Measurements from ENCODE around the gene RAPGEF1. TPM values are rescaled to one million over a fixed set of nuclear protein-coding genes. Genes with fewer than 3 reads are reported as not detected.

RAPGEF1 gene
- total RNA-seq, 2 experiments from 2014 or later = 187 to 215 TPM

DNA sequence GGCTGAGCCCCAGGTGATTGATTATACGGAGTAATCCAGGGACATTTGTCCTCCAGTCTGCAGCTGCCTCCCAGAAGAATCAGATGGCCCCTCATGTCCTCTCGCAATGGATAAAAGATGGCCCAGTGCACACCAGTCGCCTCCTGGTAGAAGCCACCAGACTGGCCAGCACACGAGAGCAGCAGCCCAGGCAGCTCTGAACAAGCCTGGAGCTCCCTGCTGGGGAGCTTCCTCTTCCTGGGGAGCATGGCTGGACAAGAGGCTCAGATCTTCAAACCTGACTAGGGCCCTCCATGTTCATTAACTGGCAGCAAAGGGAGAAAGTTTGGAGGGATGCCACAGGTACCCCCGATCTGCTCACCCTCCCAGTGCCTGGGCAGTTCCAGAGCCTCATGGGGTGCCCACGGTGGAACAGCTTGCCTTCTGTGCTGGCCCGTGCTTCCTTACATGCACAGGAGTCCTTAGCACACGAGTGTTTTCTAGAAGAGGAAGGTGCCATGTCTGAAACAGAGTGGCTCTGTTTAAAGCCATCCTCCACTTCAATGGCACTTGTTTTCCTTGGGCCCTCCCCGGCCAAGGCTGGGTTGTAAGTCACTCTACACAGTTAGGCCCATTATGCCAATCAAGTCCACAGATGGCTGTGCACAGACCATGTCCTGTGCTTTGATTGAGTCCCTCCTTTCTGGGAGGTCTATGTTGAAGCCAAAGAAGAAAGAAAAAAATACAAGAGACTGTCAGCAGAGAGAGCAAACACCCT, 118.9 kb downstream of the RAPGEF1 start:
- Mint-ChIP-seq H3K36me3 (peaks cover 75% of the 10 kb centered on the region), H3K27ac (peak overlapping the region; percentile 78), H3K27me3 (no peaks in the 10 kb centered on the region), H3K4me3 (no peak overlapping the region), H3K9me3 (ENCODE audit: low read depth) (no peaks in the 10 kb centered on the region), H3K4me1 (peaks cover 40% of the 10 kb centered on the region)
- ATAC-seq = no peak
- DNase-seq = no peak
- CTCF ChIA-PET = interaction anchor here (1.6 kb wide), 2 partner anchors 30 to 134 kb away, joined by 4 to 5 read pairs; no protein-coding TSS in a partner anchor

DNA sequence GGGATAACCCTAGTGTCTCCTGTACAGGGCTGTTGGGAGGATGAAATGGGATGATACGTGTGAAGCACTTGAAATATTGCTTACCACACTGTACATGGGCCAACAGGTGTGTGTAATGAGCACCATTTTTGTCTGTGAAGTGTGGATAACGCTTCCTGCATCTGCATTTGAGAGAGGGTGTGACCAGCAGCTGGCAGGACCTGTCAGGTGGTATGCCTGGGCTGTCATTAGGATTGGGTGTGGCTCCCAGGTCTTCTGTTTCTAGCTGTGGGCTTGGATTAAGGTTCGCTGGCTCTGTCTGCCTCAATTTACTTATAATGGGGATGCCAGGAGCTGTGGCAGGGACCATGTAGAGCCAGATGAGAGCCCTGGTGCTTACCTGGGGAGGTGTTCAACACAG, 120.2 kb downstream of the RAPGEF1 start:
- ATAC-seq (no peak), DNase-seq (no peak)
- H3K27ac Mint-ChIP-seq = no peak overlapping the region
- peaks cover 27% of the 10 kb centered on the region for H3K4me1 Mint-ChIP-seq
- no peak overlapping the region for H3K4me3 Mint-ChIP-seq
- H3K36me3 Mint-ChIP-seq = peaks cover 68% of the 10 kb centered on the region
- CTCF ChIA-PET = interaction anchor here (0.7 to 1.6 kb wide), 2 partner anchors 28 to 120 kb away, joined by 4 to 5 read pairs; partner anchors contain the start of gene RAPGEF1
- H3K27me3 Mint-ChIP-seq = no peaks in the 10 kb centered on the region
- H3K9me3 Mint-ChIP-seq (ENCODE audit: low read depth) = no peaks in the 10 kb centered on the region

DNA sequence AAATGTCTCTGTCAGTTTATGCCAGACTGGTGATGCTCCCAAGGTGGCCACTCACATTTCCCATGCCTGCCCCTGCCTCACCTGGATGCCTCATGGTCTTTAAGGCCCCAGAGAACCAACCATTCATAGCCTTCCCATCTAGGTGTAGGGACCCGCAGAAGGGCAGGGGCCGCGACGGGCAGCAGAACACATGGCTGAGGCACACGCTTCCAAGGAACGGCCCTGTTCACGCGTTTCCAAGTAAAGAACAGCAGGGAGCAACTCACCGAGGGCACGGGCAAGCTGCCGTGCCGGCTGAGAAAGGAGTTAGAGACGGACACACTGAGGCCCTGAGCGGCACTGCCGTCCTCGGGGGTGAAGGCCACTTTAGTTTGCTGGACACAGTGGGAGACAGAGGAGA, 121.1 kb downstream of the RAPGEF1 start:
- Mint-ChIP-seq H3K9me3 (ENCODE audit: low read depth) (no peaks in the 10 kb centered on the region), H3K4me1 (peaks cover 20% of the 10 kb centered on the region), H3K36me3 (peaks cover 63% of the 10 kb centered on the region), H3K27ac (peak overlapping the region; percentile 42), H3K27me3 (no peaks in the 10 kb centered on the region), H3K4me3 (no peak overlapping the region)
- ATAC-seq (no peak), DNase-seq (no peak)
- CTCF ChIA-PET = no interaction called here

DNA sequence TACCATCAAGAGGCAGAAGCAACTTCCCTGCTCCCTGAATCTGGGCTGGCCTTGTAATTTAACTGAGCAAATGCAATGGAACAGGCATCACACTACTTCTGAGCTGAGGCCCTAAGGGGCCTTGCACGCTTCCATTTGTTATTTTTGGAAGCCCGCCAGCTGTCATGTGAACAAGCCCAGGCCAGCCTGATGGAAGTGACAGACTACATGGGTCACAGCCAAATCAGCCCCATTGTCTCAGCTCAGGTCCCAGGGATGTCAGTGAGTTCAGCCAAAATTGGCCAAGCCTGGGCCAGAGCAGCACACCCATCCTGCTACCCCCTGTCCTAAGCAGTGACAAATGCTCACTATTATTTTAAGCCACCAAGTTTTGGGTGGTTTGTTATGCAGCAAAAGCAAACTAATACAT, 121.8 kb downstream of the RAPGEF1 start:
- DNase-seq (no peak), ATAC-seq (no peak)
- Mint-ChIP-seq H3K4me1 (peaks cover 15% of the 10 kb centered on the region), H3K27me3 (no peaks in the 10 kb centered on the region), H3K27ac (no peak overlapping the region), H3K9me3 (ENCODE audit: low read depth) (no peaks in the 10 kb centered on the region), H3K36me3 (peaks cover 58% of the 10 kb centered on the region), H3K4me3 (no peak overlapping the region)
- CTCF ChIA-PET = no interaction called here

DNA sequence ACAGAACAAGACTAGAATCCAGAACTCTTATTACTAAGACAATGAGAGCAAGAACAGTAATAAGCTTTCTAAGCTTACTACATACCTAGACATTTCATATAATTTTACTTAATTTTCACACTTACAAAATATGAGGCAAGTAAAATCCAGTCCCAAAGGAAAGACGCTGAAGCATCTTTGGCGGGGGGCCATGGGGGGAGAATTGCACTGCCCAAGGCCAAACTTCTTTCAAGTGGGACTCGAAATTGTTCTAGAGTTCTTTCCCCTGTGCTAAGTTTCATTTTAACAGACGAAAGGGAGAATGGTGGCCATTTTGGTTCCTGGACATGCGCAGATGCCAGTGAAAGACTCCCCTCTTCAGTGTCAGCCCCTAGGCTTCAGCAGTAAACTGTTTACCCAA, 122.3 kb downstream of the RAPGEF1 start:
- ATAC-seq = no peak
- Mint-ChIP-seq H3K4me3 (no peak overlapping the region), H3K27me3 (no peaks in the 10 kb centered on the region), H3K27ac (no peak overlapping the region), H3K9me3 (ENCODE audit: low read depth) (no peaks in the 10 kb centered on the region), H3K36me3 (peaks cover 55% of the 10 kb centered on the region), H3K4me1 (peaks cover 12% of the 10 kb centered on the region)
- CTCF ChIA-PET = no interaction called here
- DNase-seq = no peak

DNA sequence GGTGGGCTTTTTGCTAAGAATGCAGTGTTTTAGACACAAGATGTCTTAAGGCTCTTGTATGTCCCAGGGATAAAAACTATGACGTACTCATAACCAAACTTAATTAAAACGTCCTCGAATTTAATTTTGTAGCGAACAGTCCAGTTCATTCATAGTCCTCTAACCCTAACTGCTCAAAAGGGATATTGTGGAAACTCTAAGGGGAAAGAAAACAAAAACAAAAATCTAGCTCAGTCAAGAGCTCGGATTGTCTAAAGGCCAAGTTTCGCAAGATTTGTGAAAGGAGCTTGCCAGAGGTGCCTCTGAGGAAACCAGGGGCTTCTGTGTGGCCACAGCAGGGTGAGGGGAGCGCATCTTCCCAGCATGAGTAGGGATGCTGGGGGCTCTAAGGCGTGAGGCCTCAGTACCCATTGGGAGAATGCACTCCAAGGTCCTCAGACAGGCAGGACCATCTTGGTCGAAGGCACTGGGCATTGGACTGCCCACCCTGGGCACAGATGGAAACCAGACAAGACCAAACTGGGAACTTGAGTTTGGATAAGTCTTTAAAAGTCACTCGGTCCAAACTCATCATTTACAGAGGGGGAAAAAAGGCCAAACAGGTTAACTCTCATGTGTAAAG, 122.8 kb downstream of the RAPGEF1 start:
- peak overlapping the region; percentile 6 for H3K27ac Mint-ChIP-seq
- DNase-seq = no peak
- ATAC-seq = no peak
- no peaks in the 10 kb centered on the region for H3K27me3 Mint-ChIP-seq
- H3K4me3 Mint-ChIP-seq = no peak overlapping the region
- peaks cover 10% of the 10 kb centered on the region for H3K4me1 Mint-ChIP-seq
- CTCF ChIA-PET = no interaction called here
- peaks cover 53% of the 10 kb centered on the region for H3K36me3 Mint-ChIP-seq
- H3K9me3 Mint-ChIP-seq (ENCODE audit: low read depth) = no peaks in the 10 kb centered on the region

DNA sequence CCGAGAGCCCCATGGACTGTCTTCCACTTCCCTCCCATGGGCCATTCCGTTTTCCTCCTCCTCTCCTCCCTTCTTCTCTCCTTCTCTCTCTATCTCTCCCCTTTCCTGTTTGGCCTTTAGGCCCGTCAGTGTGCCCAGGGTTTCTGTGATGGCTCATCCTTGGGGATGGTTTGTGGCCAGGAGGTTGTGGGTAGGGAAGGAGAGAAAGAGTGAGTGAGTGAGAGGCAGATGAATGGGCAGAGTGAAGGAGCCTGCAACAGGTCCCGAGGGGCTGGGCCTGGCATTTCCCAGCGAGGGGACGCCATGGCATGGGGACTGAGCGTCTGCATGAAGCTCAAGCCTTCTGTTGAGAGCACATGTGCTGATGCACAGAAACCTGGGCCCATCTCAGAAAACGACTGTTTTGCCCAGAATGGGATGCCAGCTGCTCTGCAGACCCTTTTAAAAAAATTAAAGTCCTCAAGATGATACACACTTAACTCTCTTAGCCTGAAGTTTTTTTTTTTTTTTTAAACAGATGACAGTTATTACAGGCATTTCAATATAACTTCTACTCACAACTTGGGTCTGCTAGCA, 125.4 kb downstream of the RAPGEF1 start:
- DNase-seq (no peak), ATAC-seq (no peak)
- Mint-ChIP-seq H3K36me3 (peaks cover 37% of the 10 kb centered on the region), H3K9me3 (ENCODE audit: low read depth) (no peaks in the 10 kb centered on the region), H3K4me1 (no peaks in the 10 kb centered on the region), H3K27me3 (no peaks in the 10 kb centered on the region), H3K4me3 (no peak overlapping the region), H3K27ac (no peak overlapping the region)
- CTCF ChIA-PET = interaction anchor here (0.7 kb wide), 1 partner anchor 22 kb away, joined by 3 read pairs; no protein-coding TSS in a partner anchor

DNA sequence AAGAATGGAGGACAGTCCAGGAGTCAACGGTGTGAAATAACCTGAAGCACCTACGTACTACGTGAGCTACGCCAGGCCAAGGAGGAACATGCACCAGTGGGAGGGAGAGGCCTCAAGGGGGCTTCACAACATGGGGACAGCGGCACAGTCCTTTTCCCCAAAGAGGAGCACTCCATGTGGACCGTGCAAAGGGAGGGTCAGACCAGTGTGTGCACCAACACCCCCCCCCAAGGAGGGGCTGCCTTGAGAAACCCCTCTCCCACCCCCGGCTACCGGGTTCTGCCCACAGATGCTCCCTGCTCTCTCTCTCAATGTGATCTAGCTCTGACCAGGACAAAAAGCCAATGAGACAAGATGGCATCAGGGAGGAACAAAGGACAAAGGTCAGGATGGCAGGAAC, 126.0 kb downstream of the RAPGEF1 start:
- no peaks in the 10 kb centered on the region for H3K9me3 Mint-ChIP-seq (ENCODE audit: low read depth)
- CTCF ChIA-PET = no interaction called here
- ATAC-seq (no peak), DNase-seq (no peak)
- H3K36me3 Mint-ChIP-seq = peaks cover 36% of the 10 kb centered on the region
- H3K27ac Mint-ChIP-seq = no peak overlapping the region
- no peak overlapping the region for H3K4me3 Mint-ChIP-seq
- no peaks in the 10 kb centered on the region for H3K4me1 Mint-ChIP-seq
- H3K27me3 Mint-ChIP-seq = no peaks in the 10 kb centered on the region

DNA sequence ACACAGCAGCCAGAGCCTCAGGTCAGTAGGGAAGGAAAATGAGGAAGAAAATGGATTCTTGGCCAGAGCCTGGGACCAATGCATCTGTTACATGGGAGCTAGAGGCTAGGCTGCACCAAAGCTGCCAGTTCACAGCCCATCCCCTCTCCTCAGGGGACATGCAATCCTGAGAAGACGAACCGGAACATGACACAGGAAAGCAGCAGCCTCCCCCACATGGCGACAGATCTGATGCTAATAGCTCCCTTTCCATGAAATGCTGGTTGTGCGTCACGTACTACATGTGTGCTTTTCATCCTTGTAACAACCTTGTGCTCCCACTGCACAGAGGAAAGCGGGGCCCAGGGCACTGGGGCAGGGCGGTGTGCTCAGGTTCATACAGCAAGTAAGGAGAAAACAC, 127.0 kb downstream of the RAPGEF1 start:
- Mint-ChIP-seq H3K27ac (peak overlapping the region; percentile 20), H3K27me3 (no peaks in the 10 kb centered on the region), H3K4me1 (no peaks in the 10 kb centered on the region), H3K36me3 (peaks cover 28% of the 10 kb centered on the region), H3K9me3 (ENCODE audit: low read depth) (no peaks in the 10 kb centered on the region), H3K4me3 (no peak overlapping the region)
- CTCF ChIA-PET = no interaction called here
- no peak for DNase-seq
- ATAC-seq = no peak

DNA sequence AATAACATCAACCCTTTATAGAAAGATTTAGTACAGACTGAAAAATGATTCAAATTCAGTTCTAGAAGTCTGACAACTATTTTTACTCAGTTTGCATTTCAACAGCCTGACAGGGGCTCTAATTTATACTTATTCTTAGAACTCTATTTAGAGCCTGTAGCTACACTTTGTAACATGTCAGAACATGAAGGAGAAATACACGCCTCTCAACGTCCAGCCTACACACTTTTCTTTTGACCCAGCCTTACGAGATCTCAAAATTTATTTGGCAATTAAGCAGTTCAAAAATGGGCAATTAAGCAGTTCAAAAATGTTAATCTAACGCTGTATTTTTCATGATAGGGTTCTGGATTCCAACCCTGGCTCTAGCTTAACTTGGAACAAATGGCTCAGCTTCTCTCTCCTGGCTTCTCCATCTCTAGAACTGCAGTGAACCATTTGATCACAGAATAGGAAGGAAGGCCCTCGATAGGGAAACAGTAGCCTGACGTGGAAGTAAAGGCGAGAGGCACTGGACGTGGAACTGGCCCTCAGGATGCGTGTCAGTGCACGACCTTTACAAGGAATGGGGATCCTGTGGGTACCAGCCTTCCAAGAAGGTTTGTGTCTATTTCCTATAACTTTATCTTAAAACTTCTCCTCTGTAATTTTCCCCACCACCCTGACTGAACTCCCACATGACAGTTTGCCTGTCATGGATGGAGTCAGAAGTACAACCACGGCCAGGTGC, 128.1 kb downstream of the RAPGEF1 start:
- CTCF ChIA-PET = interaction anchor here (1.0 to 2.8 kb wide), 3 partner anchors 10 to 129 kb away, joined by 3 to 8 read pairs (median 4); no protein-coding TSS in a partner anchor
- no peaks in the 10 kb centered on the region for H3K27me3 Mint-ChIP-seq
- ATAC-seq (no peak), DNase-seq (no peak)
- no peak overlapping the region for H3K4me3 Mint-ChIP-seq
- peaks cover 30% of the 10 kb centered on the region for H3K36me3 Mint-ChIP-seq
- H3K27ac Mint-ChIP-seq = peak overlapping the region; percentile 38
- H3K4me1 Mint-ChIP-seq = no peaks in the 10 kb centered on the region
- H3K9me3 Mint-ChIP-seq (ENCODE audit: low read depth) = no peaks in the 10 kb centered on the region

DNA sequence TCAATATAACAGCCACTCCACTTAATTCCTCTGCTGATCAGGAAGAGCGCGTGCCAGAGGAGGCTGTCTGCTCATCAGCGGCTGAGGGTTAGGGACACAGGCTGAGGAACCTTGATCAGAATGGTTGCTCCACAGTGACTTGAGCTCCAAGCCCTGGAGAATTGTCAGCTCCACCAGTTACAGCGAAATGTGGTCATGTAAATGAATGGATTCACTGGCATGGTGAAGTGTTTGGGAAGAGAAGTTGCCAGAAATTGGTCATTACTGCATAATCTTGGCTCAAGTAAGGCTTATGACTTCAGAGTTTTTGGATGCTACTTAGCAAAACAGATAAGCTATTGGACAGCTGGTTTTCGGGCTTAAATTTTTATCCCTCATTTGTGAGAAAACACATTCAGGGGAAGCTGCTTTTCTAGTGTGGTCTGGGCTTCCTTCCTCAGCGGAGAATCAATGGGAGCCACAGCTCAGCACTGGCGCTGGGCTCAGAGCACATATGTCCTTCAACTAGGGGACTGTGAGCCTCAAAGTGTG, 129.6 kb downstream of the RAPGEF1 start:
- H3K36me3 Mint-ChIP-seq = peaks cover 24% of the 10 kb centered on the region
- DNase-seq (no peak), ATAC-seq (no peak)
- CTCF ChIA-PET = interaction anchor here (0.7 to 2.8 kb wide), 4 partner anchors 19 to 130 kb away, joined by 3 to 8 read pairs (median 3); partner anchors contain the start of gene RAPGEF1
- no peaks in the 10 kb centered on the region for H3K9me3 Mint-ChIP-seq (ENCODE audit: low read depth)
- no peaks in the 10 kb centered on the region for H3K4me1 Mint-ChIP-seq
- H3K27me3 Mint-ChIP-seq = no peaks in the 10 kb centered on the region
- no peak overlapping the region for H3K27ac Mint-ChIP-seq
- no peak overlapping the region for H3K4me3 Mint-ChIP-seq

DNA sequence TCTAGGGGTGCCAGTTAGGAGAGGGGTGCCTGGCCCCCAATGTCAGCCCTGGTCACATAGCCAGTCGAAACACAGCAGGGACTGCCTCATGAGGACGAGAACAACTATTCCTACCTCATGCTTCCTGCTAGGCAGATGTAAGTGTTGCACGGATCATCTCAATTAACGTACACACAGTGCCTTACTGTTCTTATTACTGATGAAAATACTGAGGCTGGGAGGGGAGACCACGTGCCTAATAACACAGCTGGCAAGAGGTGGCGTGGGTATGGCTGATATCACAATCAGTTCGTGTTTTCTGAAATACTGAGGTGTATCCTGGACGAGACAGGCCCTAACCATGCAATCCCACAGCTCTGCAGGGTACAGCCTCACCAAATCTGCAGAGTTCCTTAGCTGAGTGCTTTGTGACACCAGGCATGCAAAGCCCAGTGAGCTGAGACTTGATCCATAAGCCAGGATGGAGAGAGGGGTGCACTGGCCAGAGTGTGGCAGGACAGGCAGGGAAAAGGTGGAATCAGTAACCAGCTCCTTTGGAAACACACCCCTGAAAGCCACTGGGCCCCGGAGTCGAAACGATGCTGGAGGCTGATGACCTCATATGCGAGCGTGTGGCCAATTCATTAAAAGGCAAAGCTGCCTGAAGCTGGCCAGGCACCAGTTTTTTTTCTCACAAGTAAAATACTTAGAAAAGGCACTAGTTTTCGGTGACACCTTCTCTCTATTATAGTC, 130.6 kb downstream of the RAPGEF1 start:
- no peaks in the 10 kb centered on the region for H3K9me3 Mint-ChIP-seq (ENCODE audit: low read depth)
- CTCF ChIA-PET = interaction anchor here (1.0 to 2.8 kb wide), 2 partner anchors 18 to 131 kb away, joined by 3 to 8 read pairs; partner anchors contain the start of gene RAPGEF1
- no peaks in the 10 kb centered on the region for H3K27me3 Mint-ChIP-seq
- no peak for DNase-seq
- no peaks in the 10 kb centered on the region for H3K4me1 Mint-ChIP-seq
- H3K27ac Mint-ChIP-seq = no peak overlapping the region
- peaks cover 28% of the 10 kb centered on the region for H3K36me3 Mint-ChIP-seq
- H3K4me3 Mint-ChIP-seq = no peak overlapping the region
- ATAC-seq = no peak

All from activated CD8-positive, alpha-beta memory T cell treated with anti-CD3 and anti-CD28 coated beads, Interleukin-2, amount 10 ng/mL, durations not matched to agents 7 days and 5 days (primary cell).